ENCODE data around the gene PLA1A.
"Not testable (repeated sequence)": the region's sequence is repeated elsewhere in the genome, so short reads cannot be mapped to it uniquely, and the experiment has no call there.

PLA1A gene, protein sequence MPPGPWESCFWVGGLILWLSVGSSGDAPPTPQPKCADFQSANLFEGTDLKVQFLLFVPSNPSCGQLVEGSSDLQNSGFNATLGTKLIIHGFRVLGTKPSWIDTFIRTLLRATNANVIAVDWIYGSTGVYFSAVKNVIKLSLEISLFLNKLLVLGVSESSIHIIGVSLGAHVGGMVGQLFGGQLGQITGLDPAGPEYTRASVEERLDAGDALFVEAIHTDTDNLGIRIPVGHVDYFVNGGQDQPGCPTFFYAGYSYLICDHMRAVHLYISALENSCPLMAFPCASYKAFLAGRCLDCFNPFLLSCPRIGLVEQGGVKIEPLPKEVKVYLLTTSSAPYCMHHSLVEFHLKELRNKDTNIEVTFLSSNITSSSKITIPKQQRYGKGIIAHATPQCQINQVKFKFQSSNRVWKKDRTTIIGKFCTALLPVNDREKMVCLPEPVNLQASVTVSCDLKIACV

DNA sequence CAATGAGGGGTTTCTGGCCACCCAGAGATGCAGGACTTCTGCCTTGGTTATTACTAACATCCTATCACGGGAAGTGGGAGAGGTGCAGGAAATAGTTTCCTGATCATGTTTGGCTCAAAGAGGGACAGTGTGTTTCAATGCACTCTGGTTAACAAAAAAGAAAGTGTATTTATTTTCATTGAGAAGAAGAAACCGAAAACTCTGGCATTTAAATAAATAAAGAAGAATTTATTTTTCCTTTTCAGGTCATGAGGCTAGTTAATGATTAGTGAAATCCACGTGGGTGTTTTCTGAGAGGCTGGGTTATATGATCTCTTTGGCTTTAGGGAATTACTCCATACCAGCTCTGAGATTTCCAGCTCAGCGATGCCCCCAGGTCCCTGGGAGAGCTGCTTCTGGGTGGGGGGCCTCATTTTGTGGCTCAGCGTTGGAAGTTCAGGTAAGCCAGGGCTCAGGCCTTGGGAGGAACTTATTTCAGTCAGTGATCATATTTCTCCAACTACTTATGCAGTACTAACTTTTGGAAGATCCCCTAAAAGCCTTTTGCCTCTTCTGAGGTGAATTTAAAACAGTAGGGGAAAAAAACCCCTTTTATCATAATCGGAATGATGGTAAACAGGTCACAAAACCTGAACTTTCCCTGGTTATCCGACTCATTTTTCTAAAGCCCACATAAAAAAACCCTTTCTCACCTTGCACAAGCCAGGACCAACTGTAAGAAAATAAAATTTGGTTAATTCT, at the start of gene PLA1A:
TSS of gene PLA1A (plus strand) at position 338 of the 741 bp plus-strand sequence. CDS start at position 367, 29 bp downstream.
- DNase-seq, result no peak

DNA sequence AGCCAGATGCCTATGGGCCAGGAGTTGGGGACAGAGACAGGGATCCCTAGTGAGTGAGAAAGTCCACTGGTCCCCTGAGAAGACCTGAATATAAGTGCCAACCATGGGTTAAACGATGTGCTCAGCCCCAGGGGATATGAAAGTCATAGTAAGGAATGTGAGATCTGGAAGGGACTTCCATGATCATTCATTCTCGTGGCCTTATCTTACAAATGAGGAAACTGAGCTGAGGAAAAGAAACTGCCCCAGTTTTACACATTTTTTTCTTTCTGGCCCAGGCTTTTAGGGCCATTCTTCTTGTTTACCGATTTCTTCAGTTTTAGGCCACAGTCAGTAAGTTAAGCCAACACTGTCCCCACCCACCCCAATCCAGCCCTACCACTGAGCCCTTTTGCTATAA, 49.3 kb upstream of the PLA1A start:
- no peak for DNase-seq

DNA sequence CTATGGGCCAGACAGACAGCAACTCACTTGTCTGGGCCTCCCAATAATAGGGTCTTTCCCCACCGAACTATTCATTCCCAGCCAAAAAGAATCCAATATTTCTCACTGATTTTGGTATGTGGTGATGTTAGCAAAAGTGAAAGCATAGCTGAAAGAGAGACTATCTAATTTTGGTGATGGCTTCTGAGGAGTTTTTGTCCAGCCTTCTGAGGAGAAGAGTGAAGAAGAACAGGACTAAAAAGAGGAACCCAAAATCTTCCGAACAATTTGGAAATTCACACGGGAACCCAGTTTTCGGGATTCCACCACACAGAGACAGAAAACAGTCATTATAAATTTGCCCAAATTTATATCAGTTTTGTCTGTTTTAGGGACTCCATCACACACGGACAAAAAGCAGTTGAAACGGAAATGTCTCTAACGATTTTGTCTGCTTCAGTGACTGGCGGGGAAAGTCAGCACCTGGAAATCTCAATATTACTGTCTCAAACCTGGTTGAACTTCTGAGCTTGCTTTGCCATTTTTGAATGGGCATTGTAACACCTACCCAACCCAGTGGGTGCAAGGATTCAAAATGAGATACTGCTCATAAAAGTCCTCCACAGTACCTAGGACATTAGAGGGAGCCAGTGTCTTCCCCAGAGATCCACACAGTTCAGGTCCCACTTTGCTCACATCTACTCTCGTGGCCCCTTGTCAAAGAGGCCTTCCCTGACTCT, 47.3 kb upstream of the PLA1A start:
- no peak for DNase-seq

DNA sequence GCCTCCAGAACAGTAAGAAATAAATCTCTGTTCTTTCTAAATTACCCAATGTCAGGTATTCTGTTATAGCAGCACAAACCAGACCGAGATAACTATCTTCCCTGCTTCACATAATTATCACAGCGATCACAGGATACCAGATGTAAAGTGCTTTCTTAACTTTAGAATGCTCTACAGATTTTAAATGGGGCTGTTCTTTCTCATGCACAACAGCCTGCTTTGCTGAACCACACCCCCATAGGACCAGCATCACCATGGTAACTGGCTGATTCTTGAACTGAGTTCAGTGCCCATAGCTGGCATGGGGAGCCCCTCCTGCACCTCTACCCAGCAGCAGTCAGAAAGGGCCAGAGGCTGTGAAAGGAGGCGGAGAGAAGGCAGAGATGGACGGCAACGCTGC, 46.1 kb upstream of the PLA1A start:
- DNase-seq, result no peak

DNA sequence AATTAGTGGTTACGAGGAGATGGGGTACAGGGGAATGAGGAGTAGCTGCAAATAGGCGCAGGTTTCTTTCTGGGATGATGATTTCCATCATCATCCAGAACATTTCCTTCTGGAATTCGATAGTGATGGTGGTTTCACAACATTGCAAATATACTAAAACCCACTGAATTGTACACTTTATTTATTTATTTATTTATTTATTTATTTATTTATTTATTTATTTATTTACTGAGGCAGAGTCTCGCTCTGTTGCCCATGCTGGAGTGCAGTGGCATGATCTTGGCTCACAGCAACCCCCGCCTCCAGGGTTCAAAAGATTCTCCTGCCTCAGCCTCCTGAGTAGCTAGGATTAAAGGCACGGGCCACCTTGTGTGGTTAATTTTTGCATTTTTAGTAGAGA, 44.8 kb upstream of the PLA1A start:
- not testable (repeated sequence) for DNase-seq

DNA sequence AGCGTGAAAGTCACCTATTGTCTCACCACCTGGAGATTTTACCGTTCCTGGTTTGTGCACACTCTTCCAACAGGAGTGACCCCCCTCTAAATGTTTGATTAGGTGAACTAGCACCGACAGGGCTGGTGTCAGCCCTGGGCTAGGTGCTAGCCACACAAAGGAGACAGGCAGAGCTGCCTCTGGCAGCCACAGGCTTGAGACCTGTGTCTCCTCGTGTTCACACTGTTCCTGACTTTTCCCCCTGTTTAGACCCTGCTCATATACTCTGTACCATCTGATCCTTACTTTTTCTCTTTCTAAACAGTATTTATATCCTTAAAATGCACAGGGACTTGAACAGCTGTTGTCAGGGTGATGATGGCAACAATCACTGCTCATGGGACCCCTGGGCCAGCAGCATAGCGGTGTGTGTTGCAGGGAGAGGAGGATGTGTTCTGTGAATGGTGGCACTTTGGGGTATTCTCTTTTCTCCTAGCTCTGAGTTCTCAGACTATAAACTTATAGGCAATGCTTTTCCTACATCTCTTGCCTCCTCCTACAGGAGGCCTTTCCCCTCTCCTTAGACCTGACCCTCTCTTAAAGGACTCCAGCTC, 43.8 kb upstream of the PLA1A start:
- DNase-seq, result no peak

DNA sequence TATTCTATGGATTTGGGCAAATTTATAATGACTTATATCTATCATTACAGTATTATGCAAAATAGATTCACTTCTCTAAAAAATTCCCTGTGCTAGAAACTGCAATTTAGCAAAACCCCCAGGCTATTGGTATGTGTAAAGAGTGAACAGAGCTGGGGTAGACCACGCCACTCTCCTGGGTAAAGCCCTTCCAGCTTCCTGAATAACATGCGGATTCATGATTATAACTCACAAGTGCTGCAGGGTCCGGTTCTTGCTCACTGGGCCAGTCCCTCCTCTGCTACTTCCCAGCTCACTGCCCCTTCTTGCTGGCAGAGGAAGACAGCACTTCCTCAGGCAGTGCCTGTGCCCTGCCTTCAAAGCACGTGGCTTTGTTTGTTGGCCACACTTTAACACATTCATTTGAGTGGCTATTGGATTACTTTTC, 42.4 kb upstream of the PLA1A start:
- no peak for DNase-seq

DNA sequence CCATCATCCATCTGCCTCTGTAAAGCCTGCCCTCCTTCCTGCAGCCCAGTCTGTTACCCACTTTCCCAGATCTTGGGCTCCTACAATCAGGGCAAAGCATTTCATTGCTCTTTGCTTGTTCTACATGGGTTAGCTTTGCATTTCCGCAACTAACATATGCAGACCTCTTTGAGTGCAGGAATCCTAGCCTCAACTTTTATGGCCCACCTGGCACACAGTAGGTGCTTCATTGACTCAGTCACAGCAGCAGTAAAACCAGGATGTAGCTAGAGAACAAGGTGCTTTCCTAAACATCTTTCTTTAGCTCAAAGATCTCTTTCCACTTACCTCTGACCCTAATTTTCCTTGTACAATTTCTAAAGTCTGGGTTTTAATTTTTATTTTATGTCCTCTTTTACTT, 41.8 kb upstream of the PLA1A start:
- no peak for DNase-seq

DNA sequence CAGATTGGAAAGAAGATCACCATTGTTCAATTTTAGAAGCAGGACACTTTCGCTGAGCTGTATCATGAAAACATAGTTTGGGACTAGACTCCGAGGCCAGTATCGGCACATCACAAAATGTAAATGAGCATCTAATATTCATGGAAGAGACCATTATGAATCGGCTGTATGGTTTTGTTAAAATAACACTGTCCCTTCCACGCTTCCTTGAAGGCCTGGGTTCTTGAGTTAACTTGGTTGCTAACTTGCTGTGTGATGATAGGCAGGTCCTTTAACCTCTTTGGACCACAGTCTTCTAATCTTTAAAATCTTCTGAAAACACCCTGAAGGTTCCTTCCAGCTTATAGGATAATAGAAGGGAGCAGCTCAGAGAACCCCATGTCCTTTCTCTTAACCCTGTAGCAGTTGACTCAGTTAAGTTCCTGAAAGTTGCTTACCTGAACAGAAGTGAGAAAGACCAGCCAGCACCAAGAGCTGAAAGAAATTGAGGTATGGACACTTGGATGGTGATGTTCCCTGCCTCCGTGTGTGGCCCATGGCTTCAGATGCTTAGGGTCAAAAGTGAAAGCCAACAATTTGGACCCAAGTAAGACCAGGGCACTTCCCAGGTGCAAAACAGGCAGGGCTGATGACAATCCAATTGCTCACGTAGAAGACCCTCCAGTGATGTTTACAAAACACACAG, 40.4 kb upstream of the PLA1A start:
- no peak for DNase-seq

DNA sequence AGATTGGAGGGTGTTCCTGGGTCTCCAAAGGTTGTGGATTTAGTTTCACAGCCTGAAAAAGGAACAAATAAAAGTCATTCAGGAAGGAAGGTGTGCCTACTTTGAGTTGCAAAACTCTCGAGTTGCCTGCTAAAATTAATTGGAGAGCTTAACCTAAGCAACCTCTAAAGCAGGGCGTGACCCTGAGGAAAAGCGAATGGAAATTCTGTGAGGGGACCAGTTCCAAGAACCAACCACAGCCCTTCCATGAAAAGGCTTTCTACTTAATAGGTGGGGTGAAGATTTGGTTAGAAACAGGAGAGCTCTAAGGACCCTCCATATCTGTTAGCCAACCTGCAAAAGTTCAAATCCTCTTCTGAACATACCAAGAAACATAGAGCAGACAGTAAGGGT, 39.8 kb upstream of the PLA1A start:
- no peak for DNase-seq

DNA sequence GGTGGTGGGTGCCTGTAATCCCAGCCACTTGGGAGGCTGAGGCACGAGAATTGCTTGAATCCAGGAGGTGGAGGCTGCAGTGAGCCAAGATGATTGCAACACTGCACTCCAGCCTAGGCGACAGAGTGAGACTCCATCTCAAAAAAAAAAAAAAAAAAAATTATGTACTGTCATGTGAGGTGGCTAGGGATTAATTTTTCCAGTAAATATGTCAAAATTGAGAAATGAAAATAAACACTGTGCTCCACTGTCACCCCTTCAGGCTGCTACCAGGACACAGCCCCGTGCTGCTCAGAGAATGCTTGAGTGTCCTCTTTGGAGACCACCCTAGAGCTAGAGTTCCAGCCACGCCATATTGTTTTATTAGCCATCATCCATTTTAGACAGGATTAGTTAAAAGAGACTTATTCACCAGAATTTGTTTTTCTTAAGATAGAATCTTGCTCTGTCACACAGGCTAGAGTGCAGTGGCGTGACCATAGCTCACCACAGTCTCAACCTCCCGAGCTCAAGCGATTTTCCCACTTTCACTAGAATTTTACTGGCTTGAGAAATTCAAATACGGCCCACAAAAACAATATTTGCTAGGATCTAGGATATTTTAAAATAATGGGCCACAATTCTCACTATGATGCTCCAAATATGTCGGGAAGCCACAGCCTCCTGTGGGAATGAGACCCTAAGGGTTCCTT, 38.9 kb upstream of the PLA1A start:
- no peak for DNase-seq

DNA sequence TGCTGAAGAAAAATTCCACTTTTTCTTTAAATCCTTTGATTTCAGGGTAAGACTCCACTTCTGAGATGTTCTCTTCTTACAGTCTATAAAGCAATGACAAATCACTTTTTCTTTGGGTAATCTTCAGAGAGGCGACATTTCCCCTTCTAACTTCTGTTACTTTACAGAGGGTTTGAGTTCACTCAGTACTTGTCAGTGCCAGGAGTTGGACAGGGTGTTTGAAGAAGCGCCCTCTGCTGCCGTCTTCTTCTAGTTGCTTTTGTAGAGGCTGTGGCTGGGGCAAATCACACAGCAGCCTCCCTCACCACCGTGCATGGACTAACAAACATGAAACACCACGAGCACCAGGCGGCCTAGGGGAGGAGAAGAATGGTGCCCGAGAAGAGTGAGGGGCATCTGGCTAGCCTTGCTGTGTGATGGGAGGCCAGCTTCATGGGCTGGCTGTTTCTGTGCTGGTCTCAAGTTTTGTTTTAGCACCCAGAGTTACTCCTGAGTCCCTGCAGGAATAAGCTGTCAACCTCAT, 38.2 kb upstream of the PLA1A start, which contains the start of gene CD80:
TSS of gene CD80 (minus strand) at position 174 of the 523 bp plus-strand sequence. CDS start 1,886 bp downstream, outside the sequence.
- DNase-seq, result no peak

DNA sequence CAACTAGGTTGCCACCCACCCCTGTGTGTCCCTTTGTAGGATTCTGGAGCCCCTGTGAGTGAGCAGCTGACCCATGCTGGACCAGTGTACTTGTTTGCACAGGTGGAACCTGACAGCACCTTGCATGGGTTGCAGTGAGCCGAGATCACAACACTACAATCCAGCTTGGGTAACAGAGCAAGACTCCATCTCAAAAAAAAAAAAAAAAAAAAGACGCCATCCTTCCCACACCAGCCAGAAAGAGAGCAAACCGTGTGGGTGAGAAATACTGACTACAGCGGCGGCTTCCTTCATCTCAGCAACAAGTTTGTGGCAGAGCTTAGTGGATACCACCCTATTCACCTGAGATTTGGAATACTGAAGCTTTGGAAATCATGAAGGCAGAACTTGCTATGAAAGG, 37.5 kb upstream of the PLA1A start:
- DNase-seq, result no peak

DNA sequence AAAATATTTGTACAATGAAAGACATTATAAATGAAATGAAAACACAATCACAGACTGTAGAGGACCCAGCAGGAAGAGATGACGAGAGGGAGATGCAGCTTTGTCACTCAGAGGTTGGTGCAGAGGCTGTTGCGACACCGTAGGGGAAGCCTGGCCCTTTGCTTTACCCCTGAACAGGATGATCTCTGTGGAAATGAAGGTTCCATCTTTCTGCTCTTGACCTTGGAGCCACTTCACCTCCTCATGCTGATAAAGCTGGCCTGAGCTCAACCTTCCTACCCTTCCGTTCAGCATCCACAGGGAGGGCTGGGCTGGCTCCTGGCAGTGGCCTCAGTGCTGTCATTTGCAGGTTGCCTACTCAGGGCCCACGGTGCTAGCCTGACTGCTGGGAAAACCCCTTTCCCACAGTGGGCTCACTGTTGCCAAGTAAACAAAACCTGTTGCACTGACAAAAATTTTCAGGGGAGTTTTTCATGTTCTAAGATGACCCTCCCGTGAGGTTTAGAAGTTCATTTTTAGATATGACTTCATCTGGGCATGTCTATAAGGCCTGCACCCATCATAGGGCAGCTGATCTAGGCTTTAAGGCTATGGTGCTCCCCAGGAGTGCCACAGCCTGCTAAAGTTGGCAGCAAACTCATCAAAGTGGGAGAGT, 35.3 kb upstream of the PLA1A start:
- no peak for DNase-seq

DNA sequence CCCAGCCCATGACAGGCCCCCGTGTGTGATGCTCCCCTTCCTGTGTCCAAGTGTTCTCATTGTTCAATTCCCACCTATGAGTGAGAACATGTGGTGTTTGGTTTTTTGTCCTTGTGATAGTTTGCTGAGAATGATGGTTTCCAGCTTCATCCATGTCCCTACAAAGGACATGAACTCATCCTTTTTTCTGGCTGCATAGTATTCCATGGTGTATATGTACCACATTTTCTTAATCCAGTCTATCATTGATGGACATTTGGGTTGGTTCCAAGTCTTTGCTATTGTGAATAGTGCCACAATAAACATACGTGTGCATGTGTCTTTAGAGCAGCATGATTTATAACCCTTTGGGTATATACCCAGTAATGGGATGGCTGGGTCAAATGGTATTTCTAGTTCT, 34.4 kb upstream of the PLA1A start:
- not testable (repeated sequence) for DNase-seq

DNA sequence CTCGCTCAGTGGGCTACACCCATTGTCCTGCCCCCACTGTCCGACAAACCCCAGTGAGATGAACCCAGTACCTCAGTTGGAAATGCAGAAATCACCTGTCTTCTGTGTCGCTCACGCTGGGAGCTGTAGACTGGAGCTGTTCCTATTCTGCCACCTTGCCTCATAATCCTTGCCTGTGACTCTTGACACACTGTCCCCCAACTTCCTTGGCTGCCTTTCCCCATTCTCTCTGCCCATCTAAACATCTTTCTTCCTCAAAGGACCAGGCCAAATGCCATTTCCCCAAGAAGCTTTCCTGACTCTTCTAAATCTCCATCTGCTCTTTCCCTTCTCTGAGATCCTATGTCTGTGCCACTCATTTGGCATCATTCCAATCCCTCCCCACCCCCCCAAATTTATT, 28.5 kb upstream of the PLA1A start:
- no peak for DNase-seq

DNA sequence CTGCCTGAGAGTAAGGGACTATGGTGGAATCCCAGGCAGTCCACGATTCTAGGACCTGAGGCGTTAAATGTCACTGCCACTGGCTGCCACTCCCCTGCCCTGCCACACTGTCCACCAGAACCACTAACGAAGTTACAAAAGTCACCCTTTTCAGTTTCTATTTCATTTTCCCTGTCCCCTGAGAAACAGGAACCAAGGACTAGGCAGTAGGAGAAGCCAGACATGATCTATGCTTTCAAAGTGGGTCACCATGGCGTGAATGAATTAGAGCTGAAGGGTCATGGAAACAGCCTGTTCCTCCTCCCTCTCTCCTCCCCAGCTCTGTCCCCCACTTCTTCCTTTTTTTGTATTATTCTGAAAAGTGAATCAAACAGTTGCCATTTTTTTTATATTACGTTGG, 27.5 kb upstream of the PLA1A start:
- no peak for DNase-seq

DNA sequence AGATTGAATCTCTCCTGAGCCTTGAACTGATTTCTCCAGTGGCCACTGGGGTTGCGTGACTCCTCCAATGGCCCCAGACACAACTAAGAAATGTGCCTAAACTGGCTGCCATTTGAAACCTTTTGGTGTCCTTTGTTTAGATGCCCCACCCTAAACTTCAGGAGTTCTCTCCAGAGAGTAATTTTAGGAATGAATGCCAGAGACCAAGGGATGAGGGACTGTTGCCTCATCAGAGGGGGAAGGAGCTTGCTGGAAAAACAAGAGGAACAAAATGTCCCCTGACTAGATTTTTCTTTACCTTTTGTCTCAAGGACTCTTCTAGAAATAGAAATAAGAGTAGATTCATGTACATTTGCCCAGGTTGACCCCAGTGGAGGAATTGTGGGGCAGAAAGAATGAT, 26.5 kb upstream of the PLA1A start:
- DNase-seq, result no peak

DNA sequence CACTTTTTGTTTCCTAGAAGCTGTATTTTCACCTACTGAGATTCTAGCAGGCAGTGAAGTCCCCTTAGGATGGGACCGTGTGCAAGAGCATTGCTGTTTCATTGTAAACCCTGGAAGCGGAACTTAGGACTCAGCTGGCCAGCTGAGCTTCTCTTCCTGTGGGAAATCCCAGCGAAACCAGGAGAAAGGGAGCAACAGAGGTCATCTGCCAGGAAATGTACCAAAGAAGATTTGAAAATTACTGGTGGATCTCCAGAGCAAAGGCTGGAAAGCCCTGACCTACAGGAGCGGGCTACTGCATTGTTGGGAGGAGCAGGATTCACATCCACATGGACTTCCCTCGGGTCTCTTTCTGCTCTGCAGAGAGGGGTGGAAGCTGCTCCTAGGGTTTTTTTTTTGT, 26.0 kb upstream of the PLA1A start:
- DNase-seq, result no peak

DNA sequence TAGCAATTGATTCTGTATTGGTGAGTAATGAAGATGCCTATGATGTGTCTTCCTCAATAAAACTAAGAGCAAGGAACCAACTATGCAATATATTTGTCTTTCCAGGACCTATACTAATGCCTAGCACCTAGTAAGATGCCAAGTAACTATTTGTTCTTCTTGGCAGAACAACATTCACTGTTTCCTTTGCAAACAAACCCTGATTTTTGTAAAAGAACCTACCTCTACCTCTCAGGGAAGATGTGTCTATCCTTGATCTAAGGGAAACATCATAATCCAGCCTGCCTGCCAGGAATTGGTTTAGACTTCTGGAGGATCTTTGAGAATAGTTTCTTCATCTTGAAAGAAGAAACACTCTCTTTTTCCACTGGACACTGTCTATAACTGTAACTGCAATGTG, 22.2 kb upstream of the PLA1A start:
- DNase-seq, result no peak
